DOHH2 (cell line): ENCODE measurements around the gene PRRX1.

Experiments used
- H3F3A ChIP-seq: fragments of 200-600 bp; sonication (generic), shearing (Covaris generic); 2 replicates; pipeline ENCODE4 v1.6.0; 2016; ENCODE audit warnings: antibody characterized with exemption, mild to moderate bottlenecking; ENCODE audit not compliant: control insufficient read depth, insufficient read depth
- H3K27ac ChIP-seq: fragments of 200-600 bp; sonication (generic); 2 replicates; pipeline ENCODE4 v1.5.1; 2014; ENCODE audit warnings: low read depth, mild to moderate bottlenecking, low read length, moderate library complexity
- H3K27me3 ChIP-seq: fragments of 200-600 bp; sonication (generic); 2 replicates; pipeline ENCODE4 v1.6.1; 2014; ENCODE audit warnings: mild to moderate bottlenecking, low read length, mixed read lengths; ENCODE audit not compliant: control insufficient read depth
- H3K36me3 ChIP-seq: fragments of 200-600 bp; sonication (generic); 2 replicates; pipeline ENCODE4 v1.6.1; 2014; ENCODE audit warnings: mild to moderate bottlenecking, low read length, moderate library complexity, mixed read lengths; ENCODE audit not compliant: control insufficient read depth
- H3K4me1 ChIP-seq: fragments of 200-600 bp; sonication (generic); 2 replicates; pipeline ENCODE4 v1.6.1; 2014; ENCODE audit warnings: mild to moderate bottlenecking, low read length, mixed read lengths; ENCODE audit not compliant: control insufficient read depth
- H3K4me2 ChIP-seq: fragments of 200-600 bp; sonication (generic); 2 replicates; pipeline ENCODE4 v1.6.0; 2014; ENCODE audit warnings: mild to moderate bottlenecking, low read length, moderate library complexity
- H3K4me3 ChIP-seq: fragments of 200-600 bp; sonication (generic); 2 replicates; pipeline ENCODE4 v1.5.1; 2014; ENCODE audit warnings: mild to moderate bottlenecking, low read length, mixed read lengths
- H3K79me2 ChIP-seq: fragments of 200-600 bp; sonication (generic); 2 replicates; pipeline ENCODE4 v1.6.1; 2014; ENCODE audit warnings: mild to moderate bottlenecking, low read length, mixed read lengths; ENCODE audit not compliant: control insufficient read depth
- H3K9me2 ChIP-seq: fragments of 200-600 bp; sonication (generic); replicated peaks from 2 replicates; pipeline ENCODE4 v1.6.1; 2014; ENCODE audit warnings: mild to moderate bottlenecking, low read length, mixed read lengths; ENCODE audit not compliant: control insufficient read depth
- H3K9me3 ChIP-seq: fragments of 200-600 bp; sonication (generic); 2 replicates; pipeline ENCODE4 v1.6.1; 2014; ENCODE audit warnings: antibody characterized with exemption, low read length, mixed read lengths; ENCODE audit not compliant: control insufficient read depth, insufficient read depth
- H4K20me1 ChIP-seq: fragments of 200-600 bp; sonication (generic); 2 replicates; pipeline ENCODE4 v1.6.0; 2014; ENCODE audit warnings: low read depth, mild to moderate bottlenecking, antibody characterized with exemption, low read length, moderate library complexity; ENCODE audit not compliant: control insufficient read depth, insufficient read depth
- EZH2phosphoT487 ChIP-seq: fragments of 200-600 bp; sonication (generic); IDR thresholded peaks from 2 replicates; pipeline ENCODE4 v1.6.1; 2017; ENCODE audit warnings: borderline replicate concordance, mild to moderate bottlenecking, antibody characterized with exemption, low read length, moderate library complexity, mixed read lengths
- TF ChIP-seq, protein P1 (sequence below): fragments of 200-600 bp; sonication (generic); IDR thresholded peaks from one replicate; pipeline ENCODE4 v1.5.1; 2014; ENCODE audit warnings: antibody characterized with exemption, mild to moderate bottlenecking, low read depth, low read length; ENCODE audit not compliant: poor library complexity, severe bottlenecking

Gene PRRX1

DNA sequence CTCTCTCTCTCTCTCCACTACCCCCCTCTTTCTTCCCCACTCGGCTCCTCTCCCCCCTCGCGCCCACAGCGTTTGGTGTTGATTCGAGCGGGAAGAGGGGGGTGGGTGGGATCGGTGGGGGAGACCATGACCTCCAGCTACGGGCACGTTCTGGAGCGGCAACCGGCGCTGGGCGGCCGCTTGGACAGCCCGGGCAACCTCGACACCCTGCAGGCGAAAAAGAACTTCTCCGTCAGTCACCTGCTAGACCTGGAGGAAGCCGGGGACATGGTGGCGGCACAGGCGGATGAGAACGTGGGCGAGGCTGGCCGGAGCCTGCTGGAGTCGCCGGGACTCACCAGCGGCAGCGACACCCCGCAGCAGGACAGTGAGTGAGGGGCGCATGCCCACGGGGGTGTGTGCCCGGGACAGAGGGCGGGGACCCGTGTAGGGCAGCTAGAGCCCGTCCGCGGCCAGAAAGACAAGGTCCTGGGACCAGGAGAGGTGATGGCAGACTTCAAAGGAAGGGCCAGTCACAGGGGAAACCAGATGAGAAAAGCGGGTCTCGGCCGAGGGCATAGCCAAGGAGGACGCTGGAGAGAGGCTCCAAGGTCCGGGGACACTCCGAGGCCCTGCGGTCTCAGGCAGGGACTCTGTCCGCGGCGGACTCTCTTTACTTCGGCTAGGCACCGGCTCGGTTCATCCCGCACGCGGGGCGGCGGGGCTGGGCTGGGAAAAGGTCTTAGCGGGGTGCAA is at the start of gene PRRX1:
TSS of gene PRRX1 (plus strand) at position 39 of the 735 bp plus-strand sequence. CDS start at position 127, 88 bp downstream.
- Histone ChIP-seq H3K79me2 (no peaks in the 10 kb centered on the region), H3K9me3 (no peaks in the 10 kb centered on the region), H3K27me3 (peaks cover 7% of the 10 kb centered on the region; the same call in 1 of the 2 replicates), H3K27ac (no peak within 1 kb of the TSS), H3K4me3 (no peak within 1 kb of the TSS), H3K4me2 (no peak within 1 kb of the TSS), H3K9me2 (no peaks in the 10 kb centered on the region), H4K20me1 (no peaks in the 10 kb centered on the region), H3K36me3 (no peaks in the 10 kb centered on the region), H3K4me1 (no peaks in the 10 kb centered on the region), H3F3A (no peaks in the 10 kb centered on the region)
- no peak for TF ChIP-seq EZH2phosphoT487
- TF ChIP-seq, protein P1, sequence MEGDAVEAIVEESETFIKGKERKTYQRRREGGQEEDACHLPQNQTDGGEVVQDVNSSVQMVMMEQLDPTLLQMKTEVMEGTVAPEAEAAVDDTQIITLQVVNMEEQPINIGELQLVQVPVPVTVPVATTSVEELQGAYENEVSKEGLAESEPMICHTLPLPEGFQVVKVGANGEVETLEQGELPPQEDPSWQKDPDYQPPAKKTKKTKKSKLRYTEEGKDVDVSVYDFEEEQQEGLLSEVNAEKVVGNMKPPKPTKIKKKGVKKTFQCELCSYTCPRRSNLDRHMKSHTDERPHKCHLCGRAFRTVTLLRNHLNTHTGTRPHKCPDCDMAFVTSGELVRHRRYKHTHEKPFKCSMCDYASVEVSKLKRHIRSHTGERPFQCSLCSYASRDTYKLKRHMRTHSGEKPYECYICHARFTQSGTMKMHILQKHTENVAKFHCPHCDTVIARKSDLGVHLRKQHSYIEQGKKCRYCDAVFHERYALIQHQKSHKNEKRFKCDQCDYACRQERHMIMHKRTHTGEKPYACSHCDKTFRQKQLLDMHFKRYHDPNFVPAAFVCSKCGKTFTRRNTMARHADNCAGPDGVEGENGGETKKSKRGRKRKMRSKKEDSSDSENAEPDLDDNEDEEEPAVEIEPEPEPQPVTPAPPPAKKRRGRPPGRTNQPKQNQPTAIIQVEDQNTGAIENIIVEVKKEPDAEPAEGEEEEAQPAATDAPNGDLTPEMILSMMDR, result no peak

DNA sequence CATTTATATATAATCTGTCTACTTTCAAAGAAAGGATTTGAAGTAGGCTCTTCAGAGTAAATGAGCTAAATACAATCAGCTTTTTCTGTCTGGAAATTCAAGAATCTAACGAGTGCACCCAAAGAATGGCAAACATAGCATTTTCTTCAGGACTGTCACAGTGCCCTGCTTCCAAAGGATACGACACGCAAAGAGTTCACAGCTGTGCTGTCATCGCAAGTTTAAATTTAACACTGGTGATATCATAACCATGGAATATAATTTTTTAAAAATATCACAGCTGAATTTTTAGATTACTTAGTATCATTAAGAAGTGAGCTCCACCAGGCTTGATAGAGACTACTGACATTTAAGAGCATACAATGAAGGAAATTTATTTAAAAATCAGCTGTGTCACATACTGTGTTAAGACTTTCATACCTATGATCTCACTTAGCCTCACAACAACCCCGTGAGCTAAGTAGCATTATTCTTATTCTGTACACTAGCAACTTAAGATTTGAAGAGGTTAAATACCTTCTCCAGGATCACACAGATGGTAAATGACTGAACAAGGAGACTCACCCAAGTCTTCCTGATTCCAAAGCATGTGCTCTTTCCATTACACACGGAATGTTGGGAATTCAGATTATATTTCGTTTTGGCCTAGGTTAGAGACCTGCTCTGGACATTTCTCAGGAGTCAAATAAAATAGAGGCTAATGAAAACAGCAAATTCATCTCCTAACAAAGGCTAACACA is 46.2 kb upstream of the PRRX1 start:
- Histone ChIP-seq H3K9me3 (no peaks in the 10 kb centered on the region), H3K4me3 (no peak overlapping the region), H3K4me1 (no peaks in the 10 kb centered on the region), H4K20me1 (no peaks in the 10 kb centered on the region), H3K79me2 (no peaks in the 10 kb centered on the region), H3K9me2 (no peaks in the 10 kb centered on the region), H3F3A (no peaks in the 10 kb centered on the region), H3K27me3 (no peaks in the 10 kb centered on the region), H3K27ac (no peak overlapping the region), H3K4me2 (no peak overlapping the region), H3K36me3 (no peaks in the 10 kb centered on the region)
- TF ChIP-seq, protein P1, result no peak
- TF ChIP-seq EZH2phosphoT487, result no peak

GRCh38 chr1:170618421-170618820 is 45.5 kb upstream of the PRRX1 start:
- no peaks in the 10 kb centered on the region for H3K79me2 ChIP-seq
- H3K27me3 ChIP-seq, result no peaks in the 10 kb centered on the region
- no peak overlapping the region for H3K27ac ChIP-seq
- no peaks in the 10 kb centered on the region for H3K9me2 ChIP-seq
- no peaks in the 10 kb centered on the region for H3K4me1 ChIP-seq
- H3K4me3 ChIP-seq, result no peak overlapping the region
- TF ChIP-seq EZH2phosphoT487, result no peak
- no peaks in the 10 kb centered on the region for H4K20me1 ChIP-seq
- no peaks in the 10 kb centered on the region for H3K9me3 ChIP-seq
- H3K36me3 ChIP-seq, result no peaks in the 10 kb centered on the region
- no peak overlapping the region for H3K4me2 ChIP-seq
- H3F3A ChIP-seq, result no peaks in the 10 kb centered on the region
